NCI-H2227 (cell line): ENCODE measurements around the gene CDH8.
"Not testable (repeated sequence)": the region's sequence is repeated elsewhere in the genome, so short reads cannot be mapped to it uniquely, and the experiment has no call there.

Experiments
- DNase-seq: peaks from one replicate; lab custom pipeline; 2025; ENCODE audit not compliant: unreplicated experiment; lab: John Stamatoyannopoulos, UW

The CDH8 gene

GRCh38 chr16:61797296-61797795 lies 238.9 kb downstream of the CDH8 start:
- DNase-seq: no peak

DNA sequence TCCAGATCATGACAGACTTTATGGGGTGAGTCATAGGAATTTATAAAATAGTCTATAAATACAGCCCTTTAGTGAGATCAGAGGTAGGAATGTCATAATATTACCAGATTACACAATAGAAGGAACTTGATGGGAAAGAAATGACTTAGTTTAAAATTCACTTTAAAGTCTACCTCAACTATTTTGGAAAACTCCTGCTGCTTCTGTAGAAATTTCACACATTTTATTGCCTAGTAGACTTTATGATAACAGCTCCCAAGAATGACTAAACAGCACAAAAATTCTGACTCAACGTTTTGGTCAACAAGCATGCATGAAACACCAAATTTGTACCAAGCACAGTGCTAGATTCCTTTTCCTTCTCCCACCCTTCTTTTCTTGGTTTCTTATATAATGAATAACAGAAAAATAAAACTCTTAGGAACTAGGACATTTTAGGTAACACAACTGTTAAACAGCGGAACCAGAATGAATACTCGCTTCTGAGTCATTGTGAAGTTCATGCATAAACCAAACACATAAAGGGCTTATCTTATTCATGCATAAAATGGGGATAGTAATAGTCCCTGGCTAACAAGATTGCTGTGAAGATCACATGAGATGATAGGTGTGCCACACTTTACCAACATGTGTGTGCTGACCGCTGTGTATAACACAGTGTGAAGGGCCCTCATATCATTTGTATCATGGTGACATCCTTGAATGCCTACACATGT lies 243.9 kb downstream of the CDH8 start:
- no peak for DNase-seq

DNA sequence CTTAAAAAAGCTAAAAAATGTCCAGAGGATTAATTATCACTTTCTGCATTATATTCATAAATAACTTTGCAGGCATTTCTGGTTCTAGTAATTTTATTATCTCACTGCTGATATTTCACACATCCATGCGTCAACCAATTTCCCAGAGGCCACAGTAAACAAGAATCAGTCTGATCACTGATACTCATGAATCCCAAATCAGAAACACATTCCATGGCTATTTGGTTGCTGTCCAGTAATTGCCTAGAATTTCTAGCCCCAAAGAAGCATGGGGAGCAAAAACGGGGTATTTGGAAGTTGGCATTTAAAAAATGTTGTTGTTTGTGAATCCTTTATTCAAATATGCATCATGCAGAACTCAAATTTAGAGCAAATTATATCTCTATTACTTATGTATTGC lies 244.8 kb downstream of the CDH8 start:
- no peak for DNase-seq

- DNase-seq: not testable (repeated sequence)
These were observed 254.4 kb downstream of the CDH8 start for GRCh38 chr16:61781855-61782254.

DNA sequence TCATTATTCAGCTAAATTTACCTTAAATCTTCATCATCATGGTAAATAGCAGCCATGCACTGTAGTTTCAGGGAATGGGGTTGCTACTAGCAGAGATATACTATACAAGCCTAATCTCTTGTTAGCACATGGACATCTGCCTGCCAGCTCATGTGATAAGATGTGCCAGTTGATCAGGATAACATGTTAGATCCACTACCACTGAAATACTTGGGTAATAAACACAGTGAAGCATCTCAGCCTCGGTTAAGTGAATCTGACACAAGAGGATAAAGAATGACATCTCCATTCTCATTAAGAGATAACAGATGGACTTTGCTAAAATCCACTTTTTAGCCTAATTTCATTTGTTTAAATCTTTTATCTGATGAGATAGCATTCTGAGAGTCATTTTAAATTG lies 256.1 kb downstream of the CDH8 start:
- no peak for DNase-seq

- DNase-seq: no peak
These were observed 265.9 kb downstream of the CDH8 start for GRCh38 chr16:61770301-61770700.

DNA sequence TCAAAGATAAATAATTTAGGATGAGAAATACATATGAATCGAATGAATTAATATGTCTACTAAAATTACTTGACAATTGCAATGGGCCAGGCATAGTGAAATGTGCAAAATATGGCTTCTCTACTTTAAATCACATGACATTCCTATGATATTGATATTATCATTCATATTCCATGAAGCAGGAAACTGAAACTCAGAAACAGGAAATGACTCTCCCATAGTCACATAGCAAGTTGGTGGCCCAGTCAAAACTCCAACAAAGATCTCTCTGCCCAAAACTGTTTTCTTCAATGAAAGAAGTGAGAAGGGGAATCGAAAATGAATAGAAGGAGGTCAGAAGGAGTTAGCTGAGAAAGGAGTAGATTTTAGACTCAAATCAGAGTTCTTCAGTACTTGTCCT lies 272.2 kb downstream of the CDH8 start:
- no peak for DNase-seq

DNA sequence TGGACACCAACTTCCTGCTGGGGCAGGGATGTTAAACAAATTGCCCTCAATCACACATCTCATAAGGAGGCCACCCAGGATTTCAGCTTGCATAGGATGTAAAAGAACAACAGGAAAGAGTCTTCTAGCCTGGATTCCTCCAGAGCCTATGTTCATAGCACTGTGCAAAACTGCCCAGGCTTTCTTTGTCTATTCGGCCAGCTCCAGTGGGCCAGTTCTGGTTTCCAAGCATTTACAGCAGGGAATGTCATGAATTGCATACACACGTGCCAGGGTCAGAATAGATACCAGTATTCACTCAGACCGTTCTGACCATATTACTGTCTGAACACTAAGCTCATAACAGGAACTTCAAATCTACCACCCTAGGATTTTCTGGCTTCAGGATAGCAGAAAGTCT lies 273.2 kb downstream of the CDH8 start:
- DNase-seq: no peak

GRCh38 chr16:61730997-61731396 lies 305.2 kb downstream of the CDH8 start:
- DNase-seq: no peak

DNA sequence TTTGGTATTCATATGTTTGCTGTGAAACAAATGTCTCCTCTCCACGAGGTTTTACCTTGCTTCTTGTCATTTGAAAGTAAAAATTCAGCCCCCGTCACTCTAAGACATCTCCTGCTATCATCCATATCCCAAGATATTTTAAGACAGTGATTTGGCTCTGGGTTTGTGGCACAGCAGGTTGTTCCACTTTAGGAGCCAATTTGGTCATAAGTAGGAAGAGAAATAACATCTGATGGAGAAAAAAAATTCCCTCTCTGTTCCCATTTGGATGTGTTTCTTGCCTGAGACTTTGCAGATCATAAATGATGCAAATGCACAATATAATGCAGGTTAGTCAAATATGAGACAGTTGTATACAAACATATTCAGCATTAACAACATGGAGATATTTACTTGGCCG lies 309.5 kb downstream of the CDH8 start:
- DNase-seq: no peak

- DNase-seq: no peak
These were observed 310.1 kb downstream of the CDH8 start for GRCh38 chr16:61726125-61726524.

DNA sequence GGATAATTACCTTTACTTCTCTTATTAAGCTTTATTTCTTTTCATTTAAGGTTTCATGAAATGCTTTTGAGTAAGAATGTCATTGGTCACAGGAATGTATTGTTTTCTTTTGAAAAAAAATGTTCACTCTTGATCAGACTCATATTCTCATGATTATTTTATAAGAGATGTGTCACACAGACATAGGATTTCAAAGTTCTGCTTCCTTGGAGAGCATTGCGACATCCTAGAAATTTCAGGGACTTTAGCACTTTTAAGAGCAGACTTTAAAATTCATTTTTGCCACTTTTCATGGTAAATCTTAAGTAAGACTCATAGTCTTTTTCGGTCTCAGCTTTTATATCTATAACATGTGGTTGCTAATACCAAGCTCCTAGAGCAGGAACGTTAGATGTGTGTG lies 314.7 kb downstream of the CDH8 start:
- no peak for DNase-seq

DNA sequence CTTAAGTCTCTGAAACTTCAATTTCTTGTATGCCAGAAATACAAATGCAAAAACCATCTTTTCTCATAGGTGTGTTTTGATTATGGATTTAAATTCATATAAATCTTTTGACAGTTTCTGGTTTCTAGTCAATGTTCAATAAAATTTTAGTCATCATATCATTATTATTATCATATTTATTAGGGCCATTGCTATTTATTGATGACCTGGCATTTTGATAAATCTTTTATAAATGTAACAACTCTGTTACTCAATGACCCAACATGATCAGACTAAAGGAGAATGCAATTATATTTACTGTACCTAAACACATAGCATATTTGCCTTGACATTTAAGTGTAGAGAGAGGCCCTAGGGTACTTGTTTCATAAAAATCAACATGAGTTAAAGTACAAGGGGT lies 320.8 kb downstream of the CDH8 start:
- DNase-seq: no peak

- no peak for DNase-seq
These were observed 322.5 kb downstream of the CDH8 start for GRCh38 chr16:61713787-61714186.

- not testable (repeated sequence) for DNase-seq
These were observed 336.6 kb downstream of the CDH8 start for GRCh38 chr16:61699640-61700039.

- no peak for DNase-seq
These were observed 351.7 kb downstream of the CDH8 start for GRCh38 chr16:61684541-61684940.

GRCh38 chr16:61681673-61682072 lies 354.6 kb downstream of the CDH8 start:
- no peak for DNase-seq

- no peak for DNase-seq
These were observed 355.1 kb downstream of the CDH8 start for GRCh38 chr16:61681124-61681523.

DNA sequence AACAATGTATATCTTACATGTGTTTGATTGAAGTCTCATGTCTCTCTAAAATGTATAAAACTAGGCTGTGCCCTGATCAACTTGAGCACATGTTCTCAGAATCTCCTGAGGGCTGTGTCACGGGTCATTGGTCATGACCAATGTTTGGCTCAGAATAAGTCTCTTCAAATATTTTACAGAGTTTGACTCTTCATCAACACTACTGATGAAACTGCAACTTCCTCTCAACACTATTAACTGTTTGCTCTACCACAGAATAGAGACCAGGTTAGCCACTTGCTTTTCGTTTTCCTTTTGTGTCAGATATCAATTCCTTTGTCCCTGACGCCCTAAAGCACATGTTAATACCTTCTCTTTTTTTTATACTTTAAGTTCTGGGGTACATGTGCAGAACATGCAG lies 358.1 kb downstream of the CDH8 start:
- DNase-seq: no peak

DNA sequence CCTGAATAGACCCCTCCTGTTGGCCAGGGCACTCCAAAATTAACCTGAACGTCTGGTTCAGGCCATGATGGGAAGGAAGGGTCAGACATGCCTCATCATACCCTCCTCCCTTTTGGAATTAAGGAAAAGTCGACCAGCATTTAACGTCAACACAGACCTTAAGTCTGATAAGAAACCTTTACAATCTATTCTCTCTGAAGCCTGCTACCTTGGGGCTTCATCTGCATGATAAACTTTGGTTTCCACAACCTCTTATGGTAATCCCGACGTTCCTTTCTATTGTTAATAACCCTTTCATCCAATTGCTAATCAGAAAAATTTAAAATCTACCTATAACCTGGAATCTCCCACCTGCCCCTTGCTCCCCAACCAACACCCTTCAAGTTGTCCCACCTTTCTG lies 358.5 kb downstream of the CDH8 start:
- DNase-seq: no peak

- DNase-seq: no peak
These were observed 359.5 kb downstream of the CDH8 start for GRCh38 chr16:61676740-61677139.

DNA sequence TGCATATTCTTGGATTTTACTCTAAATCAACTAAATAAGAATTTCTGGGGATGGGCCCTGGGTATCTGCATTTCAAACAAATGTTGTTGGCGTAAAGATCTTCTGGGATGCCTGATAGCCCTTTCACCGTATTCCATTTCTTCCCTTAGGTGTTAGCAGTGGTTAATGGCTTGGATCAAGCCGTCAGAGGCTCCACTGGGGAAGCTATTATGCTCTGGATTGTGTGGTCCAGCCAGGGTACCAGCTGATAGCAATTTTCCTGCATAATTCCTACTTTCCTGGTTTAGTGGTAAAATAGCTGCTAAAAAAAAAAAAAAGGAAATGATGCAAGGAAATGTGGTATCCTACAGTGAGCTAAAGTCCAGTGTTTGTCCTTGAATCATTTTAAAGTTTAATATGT lies 365.1 kb downstream of the CDH8 start:
- DNase-seq: no peak

- DNase-seq: no peak
These were observed 370.7 kb downstream of the CDH8 start for GRCh38 chr16:61665512-61665911.
